ENCODE results near the gene ARV1. TPM values are rescaled to one million over a fixed set of nuclear protein-coding genes. Genes with fewer than 3 reads are reported as not detected.
"Not testable (repeated sequence)": the region's sequence is repeated elsewhere in the genome, so short reads cannot be mapped to it uniquely, and the experiment has no call there.

The ARV1 gene
- total and polyA plus RNA-seq, 12 donors, result 19.8 to 60.3 (median 26.5) TPM

DNA sequence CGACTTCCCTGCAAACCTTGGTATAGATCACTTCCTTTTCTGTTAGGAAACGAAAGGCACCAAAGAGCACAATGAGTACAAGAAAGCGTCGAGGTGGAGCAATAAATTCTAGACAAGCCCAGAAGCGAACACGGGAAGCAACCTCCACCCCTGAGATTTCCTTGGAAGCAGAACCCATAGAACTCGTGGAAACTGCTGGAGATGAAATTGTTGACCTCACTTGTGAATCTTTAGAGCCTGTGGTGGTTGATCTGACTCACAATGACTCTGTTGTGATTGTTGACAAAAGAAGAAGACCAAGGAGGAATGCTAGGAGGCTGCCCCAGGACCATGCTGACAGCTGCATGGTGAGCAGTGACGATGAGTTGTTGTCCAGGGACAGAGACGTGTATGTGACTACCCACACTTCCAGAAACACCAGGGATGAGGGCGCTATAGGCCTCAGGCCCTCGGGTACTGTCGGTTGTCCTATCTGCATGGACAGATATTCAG lies 42.7 kb downstream of the ARV1 start:
- DNase-seq (no peak), ATAC-seq (peak in 7 of 8 donors; percentile 38 to 79 (median 69))
- Histone ChIP-seq H3K27me3 (no peaks in the 10 kb centered on the region), H3K27ac (peak overlapping the region in 5 of 10 donors; percentile 37 to 60 (median 53)), H3K4me3 (no peak overlapping the region), H3K36me3 (peaks cover 0 to 28% (median 4%) of the 10 kb centered on the region in 9 donors), H3K9me3 (no peaks in the 10 kb centered on the region), H3K4me1 (peaks cover 2 to 26% (median 8%) of the 10 kb centered on the region in 9 donors)
- intact Hi-C loops (cut with DNase I), result no loop called here
- 71 to 75% methylated on average over 12 of the region's 12 CpGs for WGBS, 2 donors
- no peak for TF ChIP-seq CTCF (IDR thresholded peaks at IDR 0.05)

DNA sequence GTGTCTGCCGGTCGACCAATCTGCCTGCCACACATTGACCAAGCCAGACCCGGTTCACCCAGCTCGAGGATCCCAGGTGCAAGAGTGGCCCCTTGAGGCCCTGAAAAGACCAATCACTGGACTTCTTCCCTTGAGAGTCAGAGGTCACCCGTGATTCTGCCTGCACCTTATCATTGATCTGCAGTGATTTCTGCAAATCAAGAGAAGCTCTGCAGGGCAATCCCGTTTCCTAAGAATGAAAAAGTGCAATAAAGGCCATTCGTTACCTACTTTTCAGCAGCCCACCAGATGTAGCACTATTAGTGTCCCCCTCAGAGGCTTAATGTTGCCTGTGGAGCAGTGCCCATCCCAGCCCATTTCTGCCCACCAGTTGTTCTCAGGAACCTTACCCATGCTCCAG lies 43.6 kb downstream of the ARV1 start:
- H3K4me3 ChIP-seq; H3K27me3 ChIP-seq; H3K9me3 ChIP-seq; DNase-seq; ATAC-seq; H3K27ac ChIP-seq; intact Hi-C loops (cut with DNase I): not testable (repeated sequence)
- Histone ChIP-seq H3K36me3 (peaks cover 0 to 18% (median 4%) of the 10 kb centered on the region in 9 donors), H3K4me1 (peaks cover 2 to 26% (median 8%) of the 10 kb centered on the region in 9 donors)
- WGBS, 2 donors, result 89 to 94% methylated on average over 7 of the region's 7 CpGs

DNA sequence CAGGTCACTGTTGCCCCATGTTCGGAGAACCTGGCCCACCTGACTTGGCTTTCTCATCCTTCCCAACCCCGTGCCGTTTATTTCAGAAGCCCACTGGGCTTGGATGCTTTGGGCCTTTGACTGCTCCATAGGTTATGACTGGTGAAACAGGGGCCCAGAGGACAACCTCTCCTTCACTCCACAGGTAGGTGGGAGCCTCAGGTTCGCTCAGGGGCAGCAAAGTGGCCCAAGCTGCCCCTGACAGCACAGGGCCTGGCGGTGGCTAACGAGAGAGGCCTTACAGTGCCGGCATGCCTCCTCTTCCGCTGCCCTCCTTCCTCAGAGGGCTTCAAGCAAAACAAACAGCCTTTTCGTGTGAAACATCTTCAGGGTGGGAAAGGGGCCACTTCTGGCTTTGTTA lies 44.3 kb downstream of the ARV1 start:
- no peak for TF ChIP-seq CTCF (IDR thresholded peaks at IDR 0.05)
- WGBS, 2 donors, result 91 to 93% methylated on average over 9 of the region's 9 CpGs
- no peak overlapping the region for H3K27ac ChIP-seq

GRCh38 chr1:231026576-231026975 lies 47.7 kb downstream of the ARV1 start:
- Histone ChIP-seq H3K27ac (no peak overlapping the region), H3K9me3 (no peaks in the 10 kb centered on the region), H3K4me3 (no peak overlapping the region), H3K27me3 (peaks cover 0 to 4% (median 0%) of the 10 kb centered on the region in 7 donors), H3K4me1 (peaks cover 0 to 23% (median 10%) of the 10 kb centered on the region in 9 donors), H3K36me3 (no peaks in the 10 kb centered on the region)
- ATAC-seq (no peak), DNase-seq (no peak)
- intact Hi-C loops (cut with DNase I), result no loop called here
- 78 to 85% methylated on average over 6 of the region's 6 CpGs for WGBS, 2 donors
- TF ChIP-seq CTCF (IDR thresholded peaks at IDR 0.05), result no peak

More for the DNA sequence above, 44.3 kb downstream of the ARV1 start:
- intact Hi-C loops (cut with DNase I), result no loop called here
- no peak for ATAC-seq
- H3K4me3 ChIP-seq, result no peak overlapping the region
- H3K27me3 ChIP-seq, result no peaks in the 10 kb centered on the region
- DNase-seq, result no peak
- peaks cover 0 to 15% (median 4%) of the 10 kb centered on the region in 9 donors for H3K36me3 ChIP-seq
- no peaks in the 10 kb centered on the region for H3K9me3 ChIP-seq
- H3K4me1 ChIP-seq, result peaks cover 2 to 29% (median 8%) of the 10 kb centered on the region in 9 donors

- 83 to 84% methylated on average over 23 of the region's 23 CpGs for WGBS, 2 donors
- Histone ChIP-seq H3K27me3 (peaks cover 0 to 4% (median 0%) of the 10 kb centered on the region in 7 donors), H3K27ac (no peak overlapping the region), H3K9me3 (no peaks in the 10 kb centered on the region), H3K36me3 (no peaks in the 10 kb centered on the region), H3K4me3 (no peak overlapping the region), H3K4me1 (peaks cover 0 to 21% (median 8%) of the 10 kb centered on the region in 9 donors)
- TF ChIP-seq CTCF (IDR thresholded peaks at IDR 0.05), result no peak
- ATAC-seq (peak in 2 of 8 donors; percentile 22 to 25), DNase-seq (no peak)
- intact Hi-C loops (cut with DNase I), result no loop called here
Measured at GRCh38 chr1:231027136-231027925, 48.4 kb downstream of the ARV1 start.
